HepG2 (cell line): Measurements from ENCODE around the gene VAMP2. TPM values are rescaled to one million over a fixed set of nuclear protein-coding genes. Genes with fewer than 3 reads are reported as not detected.
A peak's percentile ranks its signal among the peaks of the same experiment; 100 is the strongest.

Source experiments
- DMTF1 ChIP-seq: sonication (generic); formaldehyde crosslinking; IDR thresholded peaks from 2 replicates; pipeline ENCODE4 v1.4.0; 2020; ENCODE audit warnings: mild to moderate bottlenecking, missing genetic modification reagents
- E2F1 ChIP-seq: sonication (generic); formaldehyde crosslinking; IDR thresholded peaks from 2 replicates; pipeline ENCODE4 v1.5.0; 2020; ENCODE audit warnings: missing genetic modification reagents
- MXD1 ChIP-seq: sonication (generic); formaldehyde crosslinking; IDR thresholded peaks from 2 replicates; pipeline ENCODE4 v1.4.0; 2020; ENCODE audit warnings: mild to moderate bottlenecking, missing genetic modification reagents
- NFIB ChIP-seq: sonication (generic); formaldehyde crosslinking; IDR thresholded peaks from 2 replicates; pipeline ENCODE4 v1.9.0; 2021; ENCODE audit warnings: missing genetic modification reagents, mild to moderate bottlenecking, borderline replicate concordance
- NFYC ChIP-seq: IDR thresholded peaks from 2 replicates; pipeline ENCODE4 v1.6.1; 2016; ENCODE audit warnings: missing genetic modification reagents, missing compliant biosample characterization
- RXRA ChIP-seq: sonication (generic); formaldehyde crosslinking; IDR thresholded peaks from 2 replicates; pipeline ENCODE4 v1.5.1; 2020; ENCODE audit warnings: missing genetic modification reagents
- ZBTB2 ChIP-seq: sonication (generic); formaldehyde crosslinking; IDR thresholded peaks from 2 replicates; pipeline ENCODE4 v1.8.0; 2022; ENCODE audit warnings: low read depth, missing genetic modification reagents
- ZNF138 ChIP-seq: sonication (generic); formaldehyde crosslinking; IDR thresholded peaks from 2 replicates; pipeline ENCODE4 v1.5.0; 2020; ENCODE audit warnings: mild to moderate bottlenecking, low read depth, missing genetic modification reagents
- ZNF18 ChIP-seq: sonication (generic); formaldehyde crosslinking; IDR thresholded peaks from 2 replicates; pipeline ENCODE4 v1.8.0; 2022; ENCODE audit warnings: mild to moderate bottlenecking, missing genetic modification reagents; ENCODE audit not compliant: insufficient replicate concordance
- ZNF34 ChIP-seq: sonication (generic); formaldehyde crosslinking; IDR thresholded peaks from 2 replicates; pipeline ENCODE4 v1.4.0; 2020; ENCODE audit warnings: mild to moderate bottlenecking, missing genetic modification reagents, borderline replicate concordance
- ZNF580 ChIP-seq: IDR thresholded peaks from 2 replicates; pipeline ENCODE4 v1.6.1; 2016; ENCODE audit warnings: low read depth, borderline replicate concordance
- ZNF768 ChIP-seq: sonication (generic); formaldehyde crosslinking; IDR thresholded peaks from 2 replicates; pipeline ENCODE4 v1.4.0; 2020; ENCODE audit warnings: missing genetic modification reagents
- ZNF770 ChIP-seq: sonication (generic); formaldehyde crosslinking; IDR thresholded peaks from 2 replicates; pipeline ENCODE4 v1.5.0; 2020; ENCODE audit warnings: mild to moderate bottlenecking, missing genetic modification reagents
- ZNF776 ChIP-seq: sonication (generic); formaldehyde crosslinking; IDR thresholded peaks from 2 replicates; pipeline ENCODE4 v1.4.0; 2020; ENCODE audit warnings: mild to moderate bottlenecking, missing genetic modification reagents
- ZSCAN9 ChIP-seq: IDR thresholded peaks from 2 replicates; pipeline ENCODE4 v1.6.1; 2016; ENCODE audit warnings: borderline replicate concordance
- polyA plus RNA-seq, 8 experiments: library from polyadenylated mRNA; depleted of rRNA in 3 of 8; stranded (reverse) in 7 of 8; unstranded in 1 of 8; fragments of >200 nt; fragmentation: Illumina TruSeq in 4 of 8; extraction: Trizol in 4 of 8; gene quantifications; 2 replicates each; pipeline versions ENCODE4 v1.2.1 to v1.2.3, GENCODE V29; 2011 to 2016; ENCODE audit warnings: low read depth in 4 of 8, missing spikeins in 1 of 8, mixed read lengths in 1 of 8; ENCODE audit not compliant: insufficient read depth in 1 of 8
- total RNA-seq, 5 experiments: library from RNA; depleted of rRNA; stranded (reverse); fragments of >200 nt; fragmentation: Illumina TruSeq; extraction: Trizol; gene quantifications; 2 replicates each; pipeline ENCODE4 v1.2.3, GENCODE V29; 2016; ENCODE audit warnings: low read depth in 1 of 5
- TF ChIP-seq, protein P1 (sequence below): IDR thresholded peaks from 2 replicates; pipeline ENCODE4 v1.6.1; 2012; ENCODE audit warnings: low read depth, low read length, improper control_type of control experiment

VAMP2 gene
- total and polyA plus RNA-seq, 2 of the 13 experiments (the other 11 are each of a cell fraction or from before 2014, with no cell fraction given): 3.9 to 17.2 TPM

GRCh38 chr17:8173056-8173870 is 10.5 kb upstream of the VAMP2 start (continued):
- no peak for TF ChIP-seq ZNF18 (CRISPR knock-in tag)
- TF ChIP-seq ZNF580 (CRISPR knock-in tag): peak; percentile 99
- peak; percentile 65 for TF ChIP-seq NFYC (CRISPR knock-in tag)
- no peak for TF ChIP-seq ZNF776 (CRISPR knock-in tag)
- no peak for TF ChIP-seq NFIB
- TF ChIP-seq ZSCAN9: peak; percentile 99
- no peak for TF ChIP-seq ZNF34
- TF ChIP-seq DMTF1 (CRISPR knock-in tag): no peak
- peak; percentile 26; the same call in 1 of the 2 replicates for TF ChIP-seq ZNF768 (CRISPR knock-in tag)
- TF ChIP-seq, protein P1, sequence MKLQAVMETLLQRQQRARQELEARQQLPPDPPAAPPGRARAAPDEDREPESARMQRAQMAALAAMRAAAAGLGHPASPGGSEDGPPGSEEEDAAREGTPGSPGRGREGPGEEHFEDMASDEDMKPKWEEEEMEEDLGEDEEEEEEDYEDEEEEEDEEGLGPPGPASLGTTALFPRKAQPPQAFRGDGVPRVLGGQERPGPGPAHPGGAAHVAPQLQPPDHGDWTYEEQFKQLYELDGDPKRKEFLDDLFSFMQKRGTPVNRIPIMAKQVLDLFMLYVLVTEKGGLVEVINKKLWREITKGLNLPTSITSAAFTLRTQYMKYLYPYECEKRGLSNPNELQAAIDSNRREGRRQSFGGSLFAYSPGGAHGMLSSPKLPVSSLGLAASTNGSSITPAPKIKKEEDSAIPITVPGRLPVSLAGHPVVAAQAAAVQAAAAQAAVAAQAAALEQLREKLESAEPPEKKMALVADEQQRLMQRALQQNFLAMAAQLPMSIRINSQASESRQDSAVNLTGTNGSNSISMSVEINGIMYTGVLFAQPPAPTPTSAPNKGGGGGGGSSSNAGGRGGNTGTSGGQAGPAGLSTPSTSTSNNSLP: peak; percentile 98
- TF ChIP-seq E2F1 (CRISPR knock-in tag): peak; percentile 69
- peak; percentile 40; the same call in 1 of the 2 replicates for TF ChIP-seq ZNF138 (CRISPR knock-in tag)
- peak; percentile 72; the same call in 1 of the 2 replicates for TF ChIP-seq RXRA
- no peak for TF ChIP-seq MXD1
- TF ChIP-seq ZNF770 (CRISPR knock-in tag): no peak
- TF ChIP-seq ZBTB2 (CRISPR knock-in tag): peak; percentile 73
